Thyroid gland (tissue), 4 donors: ENCODE results near the gene ETV3L.

Source experiments
- CTCF ChIP-seq, 6 experiments: fragments of 200-600 bp in 3 of 6; fragments of 450-650 bp in 3 of 6; sonication (generic) in 3 of 6; IDR thresholded peaks; one replicate each; pipeline ENCODE4 v1.5.1; 2016 to 2019; ENCODE audit warnings: antibody characterized with exemption in 6 of 6, mild to moderate bottlenecking in 2 of 6, inconsistent platforms in 1 of 6, moderate library complexity in 1 of 6
- POLR2A ChIP-seq, 2 donors: fragments of 450-650 bp; IDR thresholded peaks; one replicate each; pipeline ENCODE4 v1.6.1; 2017; ENCODE audit warnings: antibody characterized with exemption in 2 of 2, mild to moderate bottlenecking in 2 of 2, moderate library complexity in 1 of 2

GRCh38 chr1:157110686-157111085, 11.1 kb upstream of the ETV3L start:
- TF ChIP-seq CTCF (IDR thresholded peaks at IDR 0.05) (no peak), POLR2A (IDR thresholded peaks at IDR 0.05) (no peak)
